Peyer's patch (tissue), 4 donors: ENCODE results near the gene PGBD5.

Source experiments
- CTCF ChIP-seq, 6 experiments: fragments of 450-650 bp in 4 of 6; fragments of 200-600 bp in 2 of 6; sonication (generic) in 1 of 6; IDR thresholded peaks; one replicate each; pipeline ENCODE4 v1.5.1; 2017 to 2019; ENCODE audit warnings: antibody characterized with exemption in 6 of 6, mild to moderate bottlenecking in 3 of 6, moderate library complexity in 1 of 6
- POLR2A ChIP-seq, 2 donors: fragments of 450-650 bp; IDR thresholded peaks; one replicate each; pipeline ENCODE4 v1.5.1; 2017; ENCODE audit warnings: antibody characterized with exemption in 2 of 2, mild to moderate bottlenecking in 2 of 2, moderate library complexity in 2 of 2

GRCh38 chr1:230278871-230279582, 147.1 kb downstream of the PGBD5 start:
- no peak for TF ChIP-seq CTCF (IDR thresholded peaks at IDR 0.05)
- TF ChIP-seq POLR2A (IDR thresholded peaks at IDR 0.05) = no peak
